ENCODE measurements around the gene SULT1A2.

GRCh38 chr16:28572696-28573510 lies 23.9 kb downstream of the SULT1A2 start:
- TF ChIP-seq, protein P1, sequence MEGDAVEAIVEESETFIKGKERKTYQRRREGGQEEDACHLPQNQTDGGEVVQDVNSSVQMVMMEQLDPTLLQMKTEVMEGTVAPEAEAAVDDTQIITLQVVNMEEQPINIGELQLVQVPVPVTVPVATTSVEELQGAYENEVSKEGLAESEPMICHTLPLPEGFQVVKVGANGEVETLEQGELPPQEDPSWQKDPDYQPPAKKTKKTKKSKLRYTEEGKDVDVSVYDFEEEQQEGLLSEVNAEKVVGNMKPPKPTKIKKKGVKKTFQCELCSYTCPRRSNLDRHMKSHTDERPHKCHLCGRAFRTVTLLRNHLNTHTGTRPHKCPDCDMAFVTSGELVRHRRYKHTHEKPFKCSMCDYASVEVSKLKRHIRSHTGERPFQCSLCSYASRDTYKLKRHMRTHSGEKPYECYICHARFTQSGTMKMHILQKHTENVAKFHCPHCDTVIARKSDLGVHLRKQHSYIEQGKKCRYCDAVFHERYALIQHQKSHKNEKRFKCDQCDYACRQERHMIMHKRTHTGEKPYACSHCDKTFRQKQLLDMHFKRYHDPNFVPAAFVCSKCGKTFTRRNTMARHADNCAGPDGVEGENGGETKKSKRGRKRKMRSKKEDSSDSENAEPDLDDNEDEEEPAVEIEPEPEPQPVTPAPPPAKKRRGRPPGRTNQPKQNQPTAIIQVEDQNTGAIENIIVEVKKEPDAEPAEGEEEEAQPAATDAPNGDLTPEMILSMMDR (IDR thresholded peaks at IDR 0.05), result no peak
- TF ChIP-seq POLR2AphosphoS5 (IDR thresholded peaks at IDR 0.05), result no peak
- no peak for TF ChIP-seq POLR2A (IDR thresholded peaks at IDR 0.05)
- TF ChIP-seq EP300 (IDR thresholded peaks at IDR 0.05), result no peak
